Measurements from ENCODE around the gene JPT1. TPM values are rescaled to one million over a fixed set of nuclear protein-coding genes. Genes with fewer than 3 reads are reported as not detected.
A peak's percentile ranks its signal among the peaks of the same experiment; 100 is the strongest.

The JPT1 gene
- polyA plus RNA-seq, 1 experiment = 89.8 TPM

- ChIA-PET CTCF (no interaction called here), POLR2A (interaction anchor here (1.0 to 3.0 kb wide), 4 partner anchors 9 to 52 kb away, joined by 3 to 16 read pairs (median 4); partner anchors contain the start of gene ARMC7)
- DNase-seq (ENCODE audit: low read depth, low spot score) = no peak
- Histone ChIP-seq H3K27ac (ENCODE audit: low read depth, low read length) (peak overlapping the region; percentile 75), H3K27me3 (ENCODE audit: control insufficient read depth, insufficient read depth, low read length) (no peaks in the 10 kb centered on the region), H3K4me3 (ENCODE audit: low read depth, low read length) (peak overlapping the region; percentile 61), H3K9me3 (ENCODE audit: control insufficient read depth, insufficient read depth, low read length) (no peaks in the 10 kb centered on the region; the same call in 1 of the 2 replicates)
- TF ChIP-seq CTCF (IDR thresholded peaks at IDR 0.05; ENCODE audit: low read depth, low read length) = no peak
Measured at GRCh38 chr17:75087182-75087557, 67.1 kb downstream of the JPT1 start.

GRCh38 chr17:75086496-75087181 lies 67.7 kb downstream of the JPT1 start:
- no peak for DNase-seq (ENCODE audit: low read depth, low spot score)
- H3K27me3 ChIP-seq (ENCODE audit: control insufficient read depth, insufficient read depth, low read length) = no peaks in the 10 kb centered on the region
- no peak for TF ChIP-seq CTCF (IDR thresholded peaks at IDR 0.05; ENCODE audit: low read depth, low read length)
- CTCF ChIA-PET = interaction anchor here (1.2 kb wide), 1 partner anchor 27 kb away, joined by 7 read pairs; no protein-coding TSS in a partner anchor
- H3K4me3 ChIP-seq (ENCODE audit: low read depth, low read length) = no peak overlapping the region
- no peaks in the 10 kb centered on the region; the same call in 1 of the 2 replicates for H3K9me3 ChIP-seq (ENCODE audit: control insufficient read depth, insufficient read depth, low read length)
- POLR2A ChIA-PET = interaction anchor here (0.6 to 3.0 kb wide), 3 partner anchors 8 to 116 kb away, joined by 4 to 16 read pairs (median 4); partner anchors contain the start of gene ARMC7
- H3K27ac ChIP-seq (ENCODE audit: low read depth, low read length) = no peak overlapping the region

Small RNAs within 50 kb of the gene (small RNA-seq; reads per million reads assigned to genes)
- not detected for gene RF00019 (ENCODE audit: insufficient read length, low read depth)

Other genes starting within 250 kb of the JPT1 start
- gene USH1G, start 231.3 kb downstream of the JPT1 start, polyA plus RNA-seq (2011; rRNA removed) = not detected in 2 replicates
- not detected in 2 replicates for gene OTOP2, start 230.2 kb downstream of the JPT1 start, polyA plus RNA-seq (2011; rRNA removed)
- not detected in 2 replicates for gene OTOP3, start 218.6 kb downstream of the JPT1 start, polyA plus RNA-seq (2011; rRNA removed)
- gene HID1, start 181.8 kb downstream of the JPT1 start, polyA plus RNA-seq (2011; rRNA removed) = 1.4 and 1.8 TPM in 2 replicates
- gene CDR2L, start 166.9 kb downstream of the JPT1 start, polyA plus RNA-seq (2011; rRNA removed) = 8.4 and 11.4 TPM in 2 replicates
- gene MRPL58, start 141.8 kb downstream of the JPT1 start, polyA plus RNA-seq (2011; rRNA removed) = 48.5 and 53.7 TPM in 2 replicates
- gene ATP5PD, start 107.5 kb downstream of the JPT1 start, polyA plus RNA-seq (2011; rRNA removed) = 281 and 292 TPM in 2 replicates
- gene KCTD2, start 107.3 kb downstream of the JPT1 start, polyA plus RNA-seq (2011; rRNA removed) = 29.8 and 36.0 TPM in 2 replicates
- gene SLC16A5, start 66.6 kb downstream of the JPT1 start, polyA plus RNA-seq (2011; rRNA removed) = 2.9 and 3.6 TPM in 2 replicates
- 5.6 and 6.5 TPM in 2 replicates for gene ARMC7, start 44.5 kb downstream of the JPT1 start, polyA plus RNA-seq (2011; rRNA removed)
- gene NT5C, start 22.8 kb downstream of the JPT1 start, polyA plus RNA-seq (2011; rRNA removed) = 22.6 and 27.9 TPM in 2 replicates
- gene SUMO2, start 28.4 kb upstream of the JPT1 start, polyA plus RNA-seq (2011; rRNA removed) = 356 and 439 TPM in 2 replicates
- gene NUP85, start 51.2 kb upstream of the JPT1 start, polyA plus RNA-seq (2011; rRNA removed) = 31.5 and 33.3 TPM in 2 replicates
- 25.0 and 25.8 TPM in 2 replicates for gene GGA3, start 107.1 kb upstream of the JPT1 start, polyA plus RNA-seq (2011; rRNA removed)
- gene MRPS7, start 107.4 kb upstream of the JPT1 start, polyA plus RNA-seq (2011; rRNA removed) = 53.8 and 62.6 TPM in 2 replicates
- 6.0 and 6.9 TPM in 2 replicates for gene MIF4GD, start 116.7 kb upstream of the JPT1 start, polyA plus RNA-seq (2011; rRNA removed)
- 3.5 and 4.4 TPM in 2 replicates for gene SLC25A19, start 134.9 kb upstream of the JPT1 start, polyA plus RNA-seq (2011; rRNA removed)